GM21423 (cell line): ENCODE results near the gene MAT2B.
A peak's percentile ranks its signal among the peaks of the same experiment; 100 is the strongest.
"Not testable (repeated sequence)": the region's sequence is repeated elsewhere in the genome, so short reads cannot be mapped to it uniquely, and the experiment has no call there.

Source experiments
- ATAC-seq: cut with Tn5 transposase; IDR thresholded peaks from one replicate; pipeline ENCODE4 v1.9.1; 2021; ENCODE audit warnings: mild to moderate bottlenecking, moderate library complexity; ENCODE audit not compliant: unreplicated experiment

MAT2B gene

DNA sequence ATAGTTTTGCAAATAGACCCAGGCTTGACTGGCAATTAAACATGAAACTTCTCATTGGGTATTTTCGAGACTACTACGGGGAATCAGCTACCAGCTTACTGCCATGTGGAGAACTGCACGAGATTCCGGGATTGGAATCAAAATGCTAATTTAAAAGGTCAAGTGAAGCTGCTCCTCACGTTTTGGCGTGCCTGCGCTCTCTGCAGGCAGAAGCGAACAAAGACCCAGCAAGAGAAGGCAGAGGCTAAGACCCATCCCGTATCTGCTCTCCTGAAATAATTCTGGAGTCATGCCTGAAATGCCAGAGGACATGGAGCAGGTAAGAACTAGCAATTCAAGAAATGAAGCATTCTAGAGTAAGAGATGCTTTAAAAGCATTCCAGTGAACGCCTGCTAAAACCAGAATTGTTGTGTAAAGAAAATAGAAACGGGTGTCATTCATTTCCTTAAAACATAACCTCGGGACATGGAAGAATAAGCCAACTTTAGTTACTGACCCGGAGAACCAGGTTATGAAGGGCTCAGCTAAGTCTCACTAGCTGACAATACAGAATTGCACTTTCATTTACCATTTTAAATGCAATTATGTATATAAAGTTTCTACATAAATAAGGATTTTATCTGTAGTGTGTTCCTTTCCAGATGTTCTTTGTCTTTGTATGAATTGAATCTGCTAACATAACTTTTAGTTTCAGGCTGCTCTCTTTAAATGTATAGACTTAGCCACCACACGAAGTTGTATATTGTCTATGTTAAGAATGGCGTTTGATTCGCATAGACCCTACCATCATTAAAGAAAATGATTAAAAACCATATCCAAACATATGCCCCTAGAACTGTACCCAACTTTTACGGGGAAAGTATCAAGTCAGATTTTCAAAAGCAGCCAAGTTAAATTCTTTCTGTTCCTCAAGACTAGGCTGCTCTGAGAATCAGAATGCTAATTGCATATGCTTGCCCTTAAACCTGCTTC, 2.0 kb upstream of the MAT2B start:
- ATAC-seq = peak; percentile 13

DNA sequence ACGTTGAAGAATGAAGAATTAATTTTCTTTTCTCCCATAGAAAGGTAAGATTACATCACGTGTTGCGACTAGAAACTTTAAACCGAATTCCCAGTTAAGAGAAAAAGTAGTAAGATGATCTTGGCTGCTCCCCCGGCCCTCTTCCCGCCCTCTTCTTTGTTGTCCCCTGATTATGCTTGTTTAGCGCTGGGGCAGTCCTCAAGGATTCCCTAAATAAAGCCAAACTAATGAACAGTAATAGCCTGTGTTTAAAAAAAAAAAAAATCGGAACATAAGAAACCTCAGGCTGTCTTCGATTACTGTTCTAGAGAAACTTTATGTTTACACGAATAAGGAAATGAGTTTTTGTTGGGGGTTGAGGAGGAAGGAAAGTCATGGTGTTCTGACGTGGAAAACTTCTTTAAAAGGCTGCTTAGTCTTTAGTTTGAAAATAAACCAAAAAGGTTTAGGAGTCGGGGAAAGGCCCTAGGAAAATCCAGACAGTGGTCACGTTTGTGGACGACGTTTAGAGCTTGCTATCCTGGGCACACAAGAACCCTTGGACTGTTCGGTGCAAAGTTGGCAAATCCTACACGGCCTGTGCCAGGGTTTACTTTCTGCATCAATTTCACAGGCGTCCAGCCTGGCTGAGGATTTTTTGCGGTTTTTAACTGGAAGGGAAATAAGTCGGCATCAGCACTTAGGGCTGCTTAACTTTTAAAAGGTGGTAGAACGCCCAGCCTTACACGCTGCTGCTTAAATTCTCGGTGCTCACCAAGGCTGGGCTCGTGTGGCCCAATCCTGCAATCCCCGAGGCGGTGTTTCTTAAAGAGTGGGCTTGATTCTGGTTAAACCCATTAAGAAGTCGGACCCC, 1.1 kb upstream of the MAT2B start:
- no peak for ATAC-seq

- ATAC-seq = no peak
These were observed 411 bp upstream of the MAT2B start for GRCh38 chr5:163505049-163505367.

DNA sequence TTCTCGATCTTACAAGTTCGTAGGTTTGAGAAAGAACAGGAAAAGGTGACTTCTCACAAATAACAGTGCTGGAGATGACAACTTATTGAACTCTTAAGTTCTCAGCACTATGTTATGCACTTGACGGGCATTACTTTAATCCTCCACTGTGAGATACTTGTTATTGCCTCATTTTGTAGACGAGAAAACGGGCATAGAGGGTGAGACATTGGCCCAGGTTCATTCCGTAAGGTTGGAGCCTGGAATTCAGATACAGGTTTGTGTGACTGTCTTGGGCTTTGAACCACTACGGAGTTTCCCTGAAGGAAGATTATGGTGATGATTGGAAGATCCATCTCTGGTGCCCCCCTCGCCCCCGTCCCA, 657 bp downstream of the MAT2B start:
- ATAC-seq = peak; percentile 4

- ATAC-seq = no peak
These were observed 1.3 kb downstream of the MAT2B start for GRCh38 chr5:163506726-163507125.

DNA sequence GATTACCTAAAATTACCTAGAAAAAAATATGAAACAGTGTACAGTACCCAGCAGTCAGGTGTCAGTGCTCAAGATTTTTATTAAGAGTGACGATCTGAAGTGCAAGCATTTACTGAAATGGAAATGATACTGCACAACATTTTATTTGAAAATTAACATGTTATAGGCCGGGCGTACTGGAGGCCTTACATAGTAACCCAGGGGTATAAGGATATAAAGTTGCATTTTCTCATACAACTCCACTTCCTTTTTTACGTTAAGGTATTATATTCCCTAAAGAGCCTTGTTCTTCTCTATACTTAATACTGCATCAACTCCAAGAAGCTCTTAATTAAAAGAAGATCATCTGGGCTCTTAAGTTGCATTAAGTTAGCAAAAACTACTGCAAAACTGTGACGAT, 3.3 kb downstream of the MAT2B start:
- ATAC-seq = no peak

GRCh38 chr5:163509291-163509951, 4.0 kb downstream of the MAT2B start:
- ATAC-seq = no peak

DNA sequence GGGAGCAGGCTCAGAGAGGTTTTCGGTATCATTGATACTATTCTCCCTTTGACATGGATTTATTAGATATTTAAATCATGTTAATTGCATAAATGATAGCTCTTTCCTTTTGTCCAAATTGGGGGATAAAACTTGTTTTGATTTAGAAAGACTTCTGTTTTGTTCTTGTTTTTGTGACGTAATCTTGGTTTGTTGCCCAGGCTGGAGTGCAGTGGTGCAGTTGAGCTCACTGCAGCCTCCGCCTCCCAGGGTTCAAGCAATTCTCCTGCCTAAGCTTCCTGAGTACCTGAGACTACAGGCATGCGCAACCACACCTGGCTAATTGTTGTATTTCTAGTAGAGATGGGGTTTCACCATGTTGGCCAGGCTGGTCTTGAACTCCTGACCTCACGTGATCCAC, 7.1 kb downstream of the MAT2B start:
- no peak for ATAC-seq

DNA sequence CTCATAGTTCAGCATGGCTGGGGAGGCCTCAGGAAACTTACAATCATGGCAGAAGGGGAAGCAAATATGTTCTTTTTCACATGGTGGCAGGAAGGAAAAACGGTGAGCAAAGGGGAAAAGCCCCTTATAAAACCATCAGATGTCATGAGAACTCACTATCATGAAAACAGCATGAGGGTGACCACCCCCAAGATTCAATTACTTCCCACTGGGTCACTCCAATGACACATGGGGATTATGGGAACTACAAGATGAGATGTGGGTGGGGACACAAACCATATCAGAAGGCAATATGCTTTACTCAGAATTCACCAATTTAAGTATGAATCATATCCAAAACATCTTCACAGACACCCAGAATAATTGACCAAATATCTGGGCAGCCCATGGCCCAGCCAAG, 19.7 kb downstream of the MAT2B start:
- no peak for ATAC-seq

DNA sequence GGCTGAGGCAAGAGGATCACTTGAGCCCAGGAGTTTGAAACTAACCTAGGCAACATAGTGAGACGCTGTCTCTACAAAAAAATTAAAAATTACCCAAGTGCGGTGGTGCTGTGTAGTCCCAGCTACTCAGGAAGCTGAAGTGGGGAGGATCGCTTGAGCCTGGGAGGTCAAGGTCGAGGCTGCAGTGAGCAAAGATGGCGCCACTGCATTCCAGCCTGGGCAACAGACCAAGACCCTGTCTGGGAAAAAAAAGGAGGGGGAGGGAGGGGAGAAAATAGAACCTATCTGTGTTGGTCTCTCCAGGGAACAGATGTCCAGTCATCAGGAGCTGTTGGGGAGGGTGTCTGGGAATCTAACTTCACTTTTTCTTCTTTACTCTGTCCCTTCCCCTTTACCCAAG, 24.3 kb downstream of the MAT2B start:
- no peak for ATAC-seq

GRCh38 chr5:163531272-163531671, 25.9 kb downstream of the MAT2B start:
- ATAC-seq = no peak

GRCh38 chr5:163532171-163533084, 27.0 kb downstream of the MAT2B start:
- no peak for ATAC-seq

DNA sequence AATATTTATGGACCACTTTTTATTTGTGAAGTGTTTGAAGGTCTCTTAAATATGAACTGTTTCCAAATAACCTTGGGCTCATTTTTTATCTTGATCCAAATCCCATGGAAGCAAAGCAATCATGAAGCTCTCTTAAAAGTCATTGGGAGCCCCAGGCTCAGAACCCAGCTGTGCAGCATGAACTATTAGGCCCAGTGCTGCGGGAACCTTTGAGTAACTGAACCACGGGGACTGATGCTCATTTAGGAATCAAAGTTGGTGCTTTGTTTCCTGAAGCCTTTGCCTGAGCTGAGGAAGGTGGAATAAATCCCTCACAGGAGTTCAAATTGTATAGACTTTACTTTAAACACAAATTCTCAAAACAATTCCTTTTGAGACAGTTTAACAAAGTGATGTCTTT, 27.8 kb downstream of the MAT2B start:
- ATAC-seq = no peak

- ATAC-seq = no peak
These were observed 29.2 kb downstream of the MAT2B start for GRCh38 chr5:163534492-163535094.

- ATAC-seq = no peak
These were observed 29.9 kb downstream of the MAT2B start for GRCh38 chr5:163535290-163535689.

DNA sequence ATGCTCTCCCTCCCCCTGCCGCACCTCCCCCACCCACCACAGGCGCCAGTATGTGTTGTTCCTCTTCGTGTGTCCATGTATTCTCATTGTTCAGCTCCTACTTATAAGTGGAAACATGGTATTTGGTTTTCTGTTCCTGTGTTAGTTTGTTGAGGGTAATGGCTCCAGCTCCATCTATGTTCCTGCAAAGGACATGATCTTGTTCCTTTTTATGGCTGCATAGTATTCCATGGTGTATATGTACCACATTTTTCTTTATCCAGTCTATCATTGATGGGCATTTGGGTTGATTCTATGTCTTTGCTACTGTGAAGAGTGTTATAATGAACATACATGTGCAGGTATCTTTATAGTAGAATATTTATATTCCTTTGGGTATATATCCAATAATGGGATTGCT, 31.0 kb downstream of the MAT2B start:
- ATAC-seq = not testable (repeated sequence)

GRCh38 chr5:163540696-163541095, 35.3 kb downstream of the MAT2B start:
- no peak for ATAC-seq

DNA sequence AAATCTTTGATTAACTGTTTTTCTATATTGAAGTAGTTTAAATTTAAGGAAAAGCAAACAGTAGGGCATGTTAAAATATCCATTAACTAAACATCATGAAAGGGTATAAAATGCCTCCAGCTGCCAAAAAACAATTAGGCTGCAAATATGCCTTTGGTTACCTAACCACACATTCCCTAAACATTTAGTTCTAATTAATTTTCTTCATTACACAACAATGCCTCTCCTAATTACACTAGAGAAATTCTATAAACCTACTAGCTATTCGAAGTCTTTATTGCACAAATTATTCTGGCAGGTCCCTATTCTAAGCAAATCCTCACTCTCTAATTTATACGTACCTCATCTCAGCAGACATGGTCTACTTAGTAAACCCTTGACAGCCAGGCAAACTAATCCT, 37.4 kb downstream of the MAT2B start:
- ATAC-seq = no peak

DNA sequence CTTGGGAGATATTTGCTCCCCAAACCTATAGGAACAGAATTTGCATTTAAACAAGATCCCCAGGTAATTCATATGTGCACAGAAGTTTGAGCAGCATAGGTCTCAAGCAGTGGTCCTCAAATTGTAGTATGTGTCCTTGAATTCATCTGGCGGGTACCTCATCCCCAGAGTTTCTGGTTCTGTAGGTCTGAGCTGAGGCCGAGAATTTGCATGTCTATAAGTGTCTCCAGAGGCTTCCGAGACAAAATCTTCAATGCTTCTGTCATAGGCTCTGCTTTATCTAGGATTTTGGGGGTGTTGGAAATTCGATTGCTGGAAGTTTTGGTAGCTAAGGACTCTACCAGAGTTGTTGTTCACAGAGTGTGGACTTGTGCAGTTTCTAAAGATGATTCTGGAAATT, 38.6 kb downstream of the MAT2B start:
- no peak for ATAC-seq

- ATAC-seq = no peak
These were observed 39.4 kb downstream of the MAT2B start for GRCh38 chr5:163544836-163545235.
